GM23248 (cell line): ENCODE measurements around the gene TMEM126B. TPM values are rescaled to one million over a fixed set of nuclear protein-coding genes. Genes with fewer than 3 reads are reported as not detected.

ENCODE experiments used
- DNase-seq: peaks from one replicate; pipeline ENCODE4 v3.0.0-alpha.2; 2015
- H2AFZ ChIP-seq: fragments of 200-600 bp; sonication (generic); 2 replicates; pipeline ENCODE4 v1.6.1; 2016; ENCODE audit warnings: antibody characterized with exemption
- H3F3A ChIP-seq: fragments of 200-600 bp; sonication (generic); 2 replicates; pipeline ENCODE4 v1.6.1; 2016; ENCODE audit warnings: mild to moderate bottlenecking, antibody characterized with exemption, mixed run types; ENCODE audit not compliant: insufficient read depth
- H3K27ac ChIP-seq: fragments of 200-600 bp; sonication (generic); 2 replicates; pipeline ENCODE4 v1.5.1; 2016; ENCODE audit warnings: mild to moderate bottlenecking
- H3K27me3 ChIP-seq: fragments of 200-600 bp; sonication (generic); replicated peaks from 2 replicates; pipeline ENCODE4 v1.6.1; 2016; ENCODE audit warnings: mild to moderate bottlenecking; ENCODE audit not compliant: insufficient read depth
- H3K36me3 ChIP-seq: fragments of 200-600 bp; sonication (generic); 2 replicates; pipeline ENCODE4 v1.6.1; 2016; ENCODE audit warnings: low read depth, mild to moderate bottlenecking
- H3K4me1 ChIP-seq: fragments of 200-600 bp; sonication (generic); 2 replicates; pipeline ENCODE4 v1.6.1; 2016; ENCODE audit warnings: mild to moderate bottlenecking; ENCODE audit not compliant: insufficient read depth
- H3K4me2 ChIP-seq: fragments of 200-600 bp; sonication (generic); one replicate; pipeline ENCODE4 v1.6.1; 2016; ENCODE audit warnings: mild to moderate bottlenecking; ENCODE audit not compliant: unreplicated experiment
- H3K4me3 ChIP-seq: fragments of 200-600 bp; sonication (generic); 2 replicates; pipeline ENCODE4 v1.5.1; 2016; ENCODE audit warnings: mild to moderate bottlenecking
- H3K79me2 ChIP-seq: fragments of 200-600 bp; sonication (generic); 2 replicates; pipeline ENCODE4 v1.6.1; 2016; ENCODE audit warnings: mild to moderate bottlenecking; ENCODE audit not compliant: insufficient read depth
- H3K9ac ChIP-seq: fragments of 200-600 bp; sonication (generic); 2 replicates; pipeline ENCODE4 v1.6.1; 2016; ENCODE audit warnings: mild to moderate bottlenecking
- H3K9me2 ChIP-seq: fragments of 200-600 bp; sonication (generic); 2 replicates; pipeline ENCODE4 v1.6.1; 2016; ENCODE audit warnings: mixed run types, mild to moderate bottlenecking, moderate library complexity; ENCODE audit not compliant: insufficient read depth
- H3K9me3 ChIP-seq: fragments of 200-600 bp; sonication (generic); one replicate; pipeline ENCODE4 v1.6.1; 2017; ENCODE audit warnings: low read depth
- H4K20me1 ChIP-seq: fragments of 200-600 bp; sonication (generic); 2 replicates; pipeline ENCODE4 v1.6.0; 2016; ENCODE audit not compliant: insufficient read depth
- EZH2 ChIP-seq: fragments of 200-600 bp; sonication (generic); IDR thresholded peaks from 2 replicates; pipeline ENCODE4 v1.6.1; 2018; ENCODE audit warnings: antibody characterized with exemption, mild to moderate bottlenecking; ENCODE audit not compliant: insufficient read depth, poor library complexity, severe bottlenecking
- EZH2phosphoT487 ChIP-seq: fragments of 200-600 bp; sonication (generic); IDR thresholded peaks from 2 replicates; pipeline ENCODE4 v1.6.1; 2018; ENCODE audit warnings: antibody characterized with exemption, moderate library complexity, mild to moderate bottlenecking, low read depth; ENCODE audit not compliant: insufficient read depth
- WGBS, 2 experiments: methylation state at CpG; one replicate each; pipeline ENCODE4 v1.1.6; 2015 to 2017; ENCODE audit warnings: low lambda C conversion rate in 2 of 2, low coverage in 1 of 2; ENCODE audit errors: missing lambda C conversion rate in 2 of 2; 5-methylcytosine and 5-hydroxymethylcytosine counted together
- in situ Hi-C: fragments of 300-500 bp; cut with MboI; formaldehyde crosslinking; loops from 2 replicates; pipeline ENCODE4 v1.15.0; 2020
- polyA plus RNA-seq: library from polyadenylated mRNA; unstranded; fragments of >200 nt; fragmentation: Nextera tagmentation; extraction: Ambion mirVana; gene quantifications from 2 replicates; pipeline ENCODE4 v1.2.1, GENCODE V29; 2016
- total RNA-seq: library from RNA; depleted of rRNA; stranded (reverse); fragments of >200 nt; shearing (Covaris generic); gene quantifications from 2 replicates; pipeline ENCODE4 v1.2.3, GENCODE V29; 2014

Gene TMEM126B
- total and polyA plus RNA-seq, 2 experiments from 2014 or later, result 52.2 to 54.9 TPM

GRCh38 chr11:85619499-85619898 lies 8.9 kb upstream of the TMEM126B start:
- no peaks in the 10 kb centered on the region for H3K9me3 ChIP-seq
- no peak overlapping the region for H3K9ac ChIP-seq
- H4K20me1 ChIP-seq, result no peaks in the 10 kb centered on the region
- no peaks in the 10 kb centered on the region for H3K4me1 ChIP-seq
- no peak overlapping the region for H3K4me2 ChIP-seq
- no peak for DNase-seq
- H3K4me3 ChIP-seq, result no peak overlapping the region
- in situ Hi-C loops, result no loop called here
- no peaks in the 10 kb centered on the region for H3K27me3 ChIP-seq
- H3K36me3 ChIP-seq, result no peaks in the 10 kb centered on the region
- no peaks in the 10 kb centered on the region for H3K79me2 ChIP-seq
- TF ChIP-seq EZH2, result no peak
- TF ChIP-seq EZH2phosphoT487, result no peak
- no peak overlapping the region for H3K27ac ChIP-seq
- no peaks in the 10 kb centered on the region for H3F3A ChIP-seq
- no peaks in the 10 kb centered on the region for H3K9me2 ChIP-seq
- no peak overlapping the region for H2AFZ ChIP-seq
- WGBS, 2 experiments, result 89% methylated on average over 6 of the region's 6 CpGs

GRCh38 chr11:85620256-85620655 lies 8.1 kb upstream of the TMEM126B start:
- Histone ChIP-seq H4K20me1 (no peaks in the 10 kb centered on the region), H3K79me2 (no peaks in the 10 kb centered on the region), H3F3A (no peaks in the 10 kb centered on the region), H2AFZ (no peak overlapping the region), H3K4me2 (no peak overlapping the region), H3K36me3 (no peaks in the 10 kb centered on the region), H3K9me2 (no peaks in the 10 kb centered on the region), H3K9ac (no peak overlapping the region), H3K27me3 (no peaks in the 10 kb centered on the region), H3K4me1 (no peaks in the 10 kb centered on the region), H3K27ac (no peak overlapping the region), H3K9me3 (no peaks in the 10 kb centered on the region), H3K4me3 (no peak overlapping the region)
- TF ChIP-seq EZH2 (no peak), EZH2phosphoT487 (no peak)
- WGBS, 2 experiments, result 65 to 70% methylated on average over 3 of the region's 3 CpGs
- in situ Hi-C loops, result no loop called here
- no peak for DNase-seq

- Histone ChIP-seq H3K36me3 (no peaks in the 10 kb centered on the region; the same call in 1 of the 2 replicates), H3F3A (peaks cover 16% of the 10 kb centered on the region), H3K79me2 (peaks cover 30% of the 10 kb centered on the region), H3K9ac (peak overlapping the region; percentile 83), H3K4me3 (peak overlapping the region; percentile 99), H3K27ac (peak overlapping the region; percentile 80), H3K4me1 (peaks cover 16% of the 10 kb centered on the region), H3K9me3 (no peaks in the 10 kb centered on the region), H4K20me1 (no peaks in the 10 kb centered on the region), H2AFZ (peak overlapping the region; percentile 98), H3K27me3 (no peaks in the 10 kb centered on the region), H3K4me2 (peak overlapping the region; percentile 97), H3K9me2 (no peaks in the 10 kb centered on the region)
- WGBS, 2 experiments, result 47 to 51% methylated on average over 2 of the region's 2 CpGs
- TF ChIP-seq EZH2 (no peak), EZH2phosphoT487 (no peak)
- DNase-seq, result peak; percentile 22
- in situ Hi-C loops, result no loop called here
Observed at GRCh38 chr11:85626496-85626895, 1.9 kb upstream of the TMEM126B start.

- Histone ChIP-seq H2AFZ (peak within 1 kb of the TSS; percentile 98), H3K27me3 (no peaks in the 10 kb centered on the region), H3K9me2 (no peaks in the 10 kb centered on the region), H3K27ac (peak within 1 kb of the TSS; percentile 80), H3K9me3 (no peaks in the 10 kb centered on the region), H3K79me2 (peaks cover 39% of the 10 kb centered on the region), H3K4me2 (peak within 1 kb of the TSS; percentile 97), H3K9ac (peak within 1 kb of the TSS; percentile 83), H3K4me3 (peak within 1 kb of the TSS; percentile 99), H3K36me3 (no peaks in the 10 kb centered on the region; the same call in 1 of the 2 replicates), H4K20me1 (no peaks in the 10 kb centered on the region), H3F3A (peaks cover 16% of the 10 kb centered on the region), H3K4me1 (peaks cover 16% of the 10 kb centered on the region)
- WGBS, 2 experiments, result 1 to 2% methylated on average over 23 of the region's 23 CpGs
- peak; percentile 79 for DNase-seq
- TF ChIP-seq EZH2, result no peak
- no peak for TF ChIP-seq EZH2phosphoT487
- in situ Hi-C loops, result no loop called here
Observed at GRCh38 chr11:85627332-85627997, 928 bp upstream of the TMEM126B start, which contains the start of gene DLG2. TSS of gene DLG2 (minus strand) at chr11:85627344.
